Natural killer cell (primary cell): ENCODE data around the gene TMEM45A. TPM values are rescaled to one million over a fixed set of nuclear protein-coding genes. Genes with fewer than 3 reads are reported as not detected.

ENCODE experiments used
- ATAC-seq, 3 donors: fragments of 150-1000 bp in 2 of 3; fragments of 200-7000 bp in 1 of 3; cut with Tn5 transposase; 1 replicate in 1 of 3; 2 replicates in 2 of 3; pipeline ENCODE4 v1.10.0; 2021; ENCODE audit warnings: mild to moderate bottlenecking in 2 of 3, moderate library complexity in 2 of 3
- DNase-seq, 2 donors: peaks; one replicate each; pipeline versions ENCODE4 v3.0.0 to v3.0.0-alpha.2; 2013 to 2021; ENCODE audit warnings: mixed read lengths in 1 of 2
- H3K27ac ChIP-seq: one replicate; pipeline ENCODE4 v1.5.1; 2013; ENCODE audit warnings: mild to moderate bottlenecking, low read length
- H3K27me3 ChIP-seq: one replicate; pipeline ENCODE4 v1.6.1; 2013; ENCODE audit warnings: low read length; ENCODE audit not compliant: control insufficient read depth, insufficient read depth
- H3K36me3 ChIP-seq: one replicate; pipeline ENCODE4 v1.6.1; 2013; ENCODE audit warnings: low read length; ENCODE audit not compliant: control insufficient read depth, insufficient read depth
- H3K4me1 ChIP-seq: one replicate; pipeline ENCODE4 v1.6.1; 2013; ENCODE audit warnings: low read length; ENCODE audit not compliant: control insufficient read depth, insufficient read depth
- H3K4me3 ChIP-seq: one replicate; pipeline ENCODE4 v1.5.1; 2013; ENCODE audit warnings: low read length
- H3K9me3 ChIP-seq: one replicate; pipeline ENCODE4 v1.6.1; 2013; ENCODE audit warnings: low read length; ENCODE audit not compliant: control insufficient read depth, insufficient read depth
- H3K27ac Mint-ChIP-seq, 2 donors: one replicate each; pipeline ENCODE4 v1.8.0; 2022; ENCODE audit warnings: mild to moderate bottlenecking in 2 of 2, mixed read lengths in 2 of 2, moderate library complexity in 1 of 2
- H3K27me3 Mint-ChIP-seq, 2 donors: one replicate each; pipeline ENCODE4 v1.8.0; 2022; ENCODE audit warnings: low read depth in 2 of 2, mixed read lengths in 2 of 2
- H3K36me3 Mint-ChIP-seq: one replicate; pipeline ENCODE4 v1.8.0; 2022; ENCODE audit warnings: mixed read lengths
- H3K4me1 Mint-ChIP-seq, 2 donors: one replicate each; pipeline ENCODE4 v1.8.0; 2022; ENCODE audit warnings: mixed read lengths in 2 of 2
- H3K4me3 Mint-ChIP-seq: one replicate; pipeline ENCODE4 v1.8.0; 2022; ENCODE audit warnings: mild to moderate bottlenecking, moderate library complexity, mixed read lengths
- H3K9me3 Mint-ChIP-seq, 2 donors: one replicate each; pipeline ENCODE4 v1.8.0; 2022; ENCODE audit warnings: mixed read lengths in 2 of 2
- WGBS: methylation state at CpG from one replicate; pipeline ENCODE4 v1.1.7; 2013; ENCODE audit warnings: missing lambda C conversion rate; ENCODE audit not compliant: insufficient coverage; 5-methylcytosine and 5-hydroxymethylcytosine counted together
- intact Hi-C: fragments of 100-400 bp; cut with micrococcal nuclease; formaldehyde crosslinking; loops from one replicate; pipeline ENCODE4 v1.14.2; 2022
- total RNA-seq, 4 donors: library from RNA; stranded (reverse); fragments of 120-200 nt in 1 of 4; gene quantifications; one replicate each; pipeline versions ENCODE4 v1.2.3 to v1.2.4, GENCODE V29; 2013 to 2022
- TF ChIP-seq, protein P1 (sequence below): fragments of 200-600 bp; IDR thresholded peaks from one replicate; pipeline ENCODE4 v1.8.0; 2022; ENCODE audit warnings: antibody characterized with exemption

TMEM45A gene
- total RNA-seq, 3 donors from 2014 or later (not counting 1 experiment from before 2014, with no cell fraction given): 0.23 to 0.49 (median 0.25) TPM

DNA sequence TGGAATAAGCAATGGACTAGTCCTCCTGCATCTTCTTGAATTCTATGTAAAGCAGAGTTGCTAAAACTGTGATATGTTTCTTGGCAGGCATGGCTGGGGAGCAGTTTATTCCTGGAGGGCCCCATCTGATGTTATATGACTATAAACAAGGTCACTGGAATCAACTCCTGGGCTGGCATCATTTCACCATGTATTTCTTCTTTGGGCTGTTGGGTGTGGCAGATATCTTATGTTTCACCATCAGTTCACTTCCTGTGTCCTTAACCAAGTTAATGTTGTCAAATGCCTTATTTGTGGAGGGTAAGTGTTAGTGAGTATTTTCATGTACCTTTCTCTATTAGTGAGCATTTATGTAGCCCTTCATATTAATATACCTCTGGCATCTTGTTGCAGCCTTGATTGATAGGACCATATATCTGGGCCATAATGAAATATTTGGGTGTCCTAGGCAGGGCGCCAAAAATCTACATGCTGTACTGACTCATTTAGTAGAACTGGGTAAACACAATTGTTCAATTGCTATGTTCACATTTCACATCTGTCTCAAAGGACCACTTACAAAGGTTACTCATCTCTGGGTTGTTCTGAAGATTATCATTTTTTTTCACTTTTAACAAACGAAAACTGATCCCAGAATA, 64.4 kb downstream of the TMEM45A start:
- no peak overlapping the region for H3K27ac ChIP-seq
- no peak overlapping the region for H3K4me3 ChIP-seq
- no peaks in the 10 kb centered on the region for H3K4me1 Mint-ChIP-seq
- no peak overlapping the region for H3K4me3 Mint-ChIP-seq
- H3K9me3 ChIP-seq: no peaks in the 10 kb centered on the region
- intact Hi-C loops: no loop called here
- no peak overlapping the region for H3K27ac Mint-ChIP-seq
- H3K36me3 ChIP-seq: no peaks in the 10 kb centered on the region
- DNase-seq (no peak), ATAC-seq (no peak)
- no peaks in the 10 kb centered on the region for H3K27me3 ChIP-seq
- TF ChIP-seq, protein P1, sequence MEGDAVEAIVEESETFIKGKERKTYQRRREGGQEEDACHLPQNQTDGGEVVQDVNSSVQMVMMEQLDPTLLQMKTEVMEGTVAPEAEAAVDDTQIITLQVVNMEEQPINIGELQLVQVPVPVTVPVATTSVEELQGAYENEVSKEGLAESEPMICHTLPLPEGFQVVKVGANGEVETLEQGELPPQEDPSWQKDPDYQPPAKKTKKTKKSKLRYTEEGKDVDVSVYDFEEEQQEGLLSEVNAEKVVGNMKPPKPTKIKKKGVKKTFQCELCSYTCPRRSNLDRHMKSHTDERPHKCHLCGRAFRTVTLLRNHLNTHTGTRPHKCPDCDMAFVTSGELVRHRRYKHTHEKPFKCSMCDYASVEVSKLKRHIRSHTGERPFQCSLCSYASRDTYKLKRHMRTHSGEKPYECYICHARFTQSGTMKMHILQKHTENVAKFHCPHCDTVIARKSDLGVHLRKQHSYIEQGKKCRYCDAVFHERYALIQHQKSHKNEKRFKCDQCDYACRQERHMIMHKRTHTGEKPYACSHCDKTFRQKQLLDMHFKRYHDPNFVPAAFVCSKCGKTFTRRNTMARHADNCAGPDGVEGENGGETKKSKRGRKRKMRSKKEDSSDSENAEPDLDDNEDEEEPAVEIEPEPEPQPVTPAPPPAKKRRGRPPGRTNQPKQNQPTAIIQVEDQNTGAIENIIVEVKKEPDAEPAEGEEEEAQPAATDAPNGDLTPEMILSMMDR: no peak
- WGBS: 100% methylated on average over 1 of the region's 2 CpGs
- peaks cover 0 to 3% of the 10 kb centered on the region in 2 donors for H3K27me3 Mint-ChIP-seq
- no peaks in the 10 kb centered on the region for H3K36me3 Mint-ChIP-seq
- H3K9me3 Mint-ChIP-seq: no peaks in the 10 kb centered on the region
- H3K4me1 ChIP-seq: no peaks in the 10 kb centered on the region

DNA sequence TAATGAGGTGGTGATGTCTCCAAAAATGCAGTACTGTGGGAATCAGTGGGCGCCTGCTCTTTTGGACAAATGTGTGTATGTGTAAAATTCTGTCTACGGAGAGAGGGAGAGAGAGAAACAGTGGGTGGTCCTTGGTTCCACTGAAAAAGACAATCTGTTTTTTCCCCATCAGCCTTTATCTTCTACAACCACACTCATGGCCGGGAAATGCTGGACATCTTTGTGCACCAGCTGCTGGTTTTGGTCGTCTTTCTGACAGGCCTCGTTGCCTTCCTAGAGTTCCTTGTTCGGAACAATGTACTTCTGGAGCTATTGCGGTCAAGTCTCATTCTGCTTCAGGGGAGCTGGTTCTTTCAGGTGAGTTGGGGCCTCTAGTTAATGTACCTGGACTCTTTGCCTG, 65.8 kb downstream of the TMEM45A start:
- no peak overlapping the region for H3K4me3 Mint-ChIP-seq

DNA sequence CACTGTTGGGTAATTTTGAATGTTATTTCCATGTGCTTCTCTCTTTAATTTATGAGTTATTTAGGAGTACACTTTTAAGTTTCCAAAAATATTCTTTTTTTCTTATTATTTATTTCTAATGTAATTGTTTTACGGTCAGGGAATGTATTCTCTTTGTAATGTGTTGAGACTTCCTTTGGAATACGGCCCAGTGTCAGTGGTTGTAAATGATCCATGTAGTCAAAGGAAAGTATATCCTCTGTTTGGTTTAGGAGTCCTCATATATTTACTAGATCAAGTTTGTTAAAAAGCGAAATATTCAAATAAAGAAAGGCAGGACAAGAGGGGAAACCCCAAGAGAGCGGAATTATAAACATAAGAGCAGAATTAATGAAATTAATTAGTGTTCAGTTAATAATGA, 68.0 kb downstream of the TMEM45A start:
- no peaks in the 10 kb centered on the region for H3K9me3 Mint-ChIP-seq
- TF ChIP-seq, protein P1: no peak
- Histone ChIP-seq H3K9me3 (no peaks in the 10 kb centered on the region), H3K27me3 (no peaks in the 10 kb centered on the region), H3K4me3 (no peak overlapping the region), H3K27ac (no peak overlapping the region), H3K36me3 (no peaks in the 10 kb centered on the region), H3K4me1 (no peaks in the 10 kb centered on the region)
- H3K27me3 Mint-ChIP-seq: peaks cover 0 to 3% of the 10 kb centered on the region in 2 donors
- H3K4me1 Mint-ChIP-seq: no peaks in the 10 kb centered on the region
- no peak overlapping the region for H3K27ac Mint-ChIP-seq
- no peak overlapping the region for H3K4me3 Mint-ChIP-seq
- 91% methylated on average over 4 of the region's 4 CpGs for WGBS
- intact Hi-C loops: no loop called here
- no peaks in the 10 kb centered on the region for H3K36me3 Mint-ChIP-seq
- ATAC-seq: no peak
- no peak for DNase-seq

More for the DNA sequence above, 65.8 kb downstream of the TMEM45A start:
- ATAC-seq: no peak
- H3K27me3 Mint-ChIP-seq: peaks cover 0 to 3% of the 10 kb centered on the region in 2 donors
- no peaks in the 10 kb centered on the region for H3K4me1 Mint-ChIP-seq
- Histone ChIP-seq H3K27me3 (no peaks in the 10 kb centered on the region), H3K4me1 (no peaks in the 10 kb centered on the region), H3K4me3 (no peak overlapping the region), H3K27ac (no peak overlapping the region), H3K9me3 (no peaks in the 10 kb centered on the region), H3K36me3 (no peaks in the 10 kb centered on the region)
- intact Hi-C loops: no loop called here
- no peaks in the 10 kb centered on the region for H3K36me3 Mint-ChIP-seq
- DNase-seq: no peak
- no peaks in the 10 kb centered on the region for H3K9me3 Mint-ChIP-seq
- H3K27ac Mint-ChIP-seq: no peak overlapping the region
- 90% methylated on average over 7 of the region's 7 CpGs for WGBS
- TF ChIP-seq, protein P1: no peak
